GM21723 (cell line): ENCODE measurements around the gene ADAMTS10.
"Not testable (repeated sequence)": the region's sequence is repeated elsewhere in the genome, so short reads cannot be mapped to it uniquely, and the experiment has no call there.

Experiments
- ATAC-seq: cut with Tn5 transposase; IDR thresholded peaks from one replicate; pipeline ENCODE4 v1.9.1; 2021; ENCODE audit warnings: mild to moderate bottlenecking, moderate library complexity; ENCODE audit not compliant: unreplicated experiment

Gene ADAMTS10

GRCh38 chr19:8610041-8610935 lies at the start of gene ADAMTS10:
TSS of gene ADAMTS10 (minus strand) at chr19:8610715. CDS start at chr19:8605710, 5,005 bp downstream.
- no peak for ATAC-seq

DNA sequence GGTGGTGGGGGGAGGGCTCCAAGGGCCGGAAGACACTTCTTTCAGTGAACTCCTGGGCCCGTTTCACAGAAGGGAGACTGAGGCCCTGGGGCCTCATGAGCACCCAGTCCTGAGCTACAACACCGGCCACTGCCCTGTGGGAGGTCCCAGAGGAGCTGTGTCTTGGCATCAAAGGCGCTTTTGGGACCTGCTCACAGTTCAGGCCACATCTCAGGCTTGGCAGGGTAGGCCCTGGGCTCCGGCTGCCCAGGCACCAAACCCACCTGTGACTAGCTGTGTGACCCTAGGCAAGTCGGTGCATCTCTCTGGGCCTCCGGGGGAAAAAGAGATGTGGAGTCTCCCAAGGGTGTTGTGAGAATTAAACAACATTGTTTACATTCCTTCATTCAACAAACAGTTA lies 49.4 kb upstream of the ADAMTS10 start:
- ATAC-seq: no peak

GRCh38 chr19:8657869-8658268 lies 47.4 kb upstream of the ADAMTS10 start:
- no peak for ATAC-seq

DNA sequence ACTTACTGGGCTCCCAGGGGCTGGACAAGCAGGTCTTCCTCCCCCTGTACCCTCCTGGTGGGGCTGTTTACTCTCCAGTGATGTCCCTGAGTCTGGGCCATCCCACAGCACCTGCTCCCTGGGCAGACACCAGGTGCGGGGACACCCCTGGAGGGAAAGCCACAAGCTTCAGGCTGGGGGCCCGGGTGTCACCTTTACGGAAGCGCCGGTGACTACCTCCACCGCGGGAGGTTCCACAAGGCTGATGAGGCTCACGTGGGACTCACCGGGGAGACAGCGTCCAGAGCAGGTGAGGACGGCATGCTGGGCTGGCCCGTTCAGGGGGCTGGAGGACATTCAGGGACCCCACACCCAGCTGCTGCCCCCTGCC lies 44.8 kb upstream of the ADAMTS10 start:
- no peak for ATAC-seq

GRCh38 chr19:8654591-8655339 lies 44.2 kb upstream of the ADAMTS10 start:
- no peak for ATAC-seq

- no peak for ATAC-seq
Measured at GRCh38 chr19:8648240-8648639, 37.7 kb upstream of the ADAMTS10 start.

DNA sequence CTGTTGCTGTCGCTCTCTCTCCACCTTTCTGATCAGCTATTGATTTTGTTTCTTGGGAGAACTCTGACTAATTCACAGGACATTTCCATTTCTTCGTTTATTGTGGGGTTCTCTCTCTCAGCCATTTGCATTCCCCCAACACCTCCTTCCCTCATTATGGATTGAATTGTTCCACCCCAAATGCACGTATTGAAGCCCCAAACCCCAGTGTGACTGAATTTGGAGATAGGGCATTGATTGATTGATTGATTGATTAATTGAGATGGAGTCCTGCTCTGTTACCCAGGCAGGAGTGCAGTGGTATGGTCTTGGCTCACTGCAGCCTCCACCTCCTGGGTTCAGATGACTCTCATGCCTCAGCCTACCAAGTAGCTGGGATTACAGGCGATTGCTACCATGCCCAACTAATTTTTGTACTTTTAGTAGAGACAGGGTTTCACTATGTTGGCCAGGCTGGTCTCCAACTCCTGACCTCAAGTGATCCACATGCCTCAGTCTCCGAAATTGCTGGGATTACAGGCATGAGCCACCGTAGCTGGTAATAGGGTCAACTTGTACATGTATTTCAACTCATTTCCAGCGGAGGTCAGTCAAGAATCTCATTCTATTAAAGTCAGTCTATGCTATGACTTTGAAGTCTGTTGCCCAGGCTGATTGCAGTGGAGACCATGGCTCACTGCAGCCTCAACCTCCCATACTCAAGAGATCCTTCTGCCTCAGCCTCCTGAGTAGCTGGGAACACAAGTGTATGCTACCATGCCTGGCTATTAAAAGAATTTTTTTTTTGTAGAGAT lies 33.5 kb upstream of the ADAMTS10 start:
- no peak for ATAC-seq

- ATAC-seq: no peak
Measured at GRCh38 chr19:8642561-8642960, 32.0 kb upstream of the ADAMTS10 start.

GRCh38 chr19:8641908-8642547 lies 31.5 kb upstream of the ADAMTS10 start:
- ATAC-seq: no peak

GRCh38 chr19:8641221-8641907 lies 30.8 kb upstream of the ADAMTS10 start:
- no peak for ATAC-seq

DNA sequence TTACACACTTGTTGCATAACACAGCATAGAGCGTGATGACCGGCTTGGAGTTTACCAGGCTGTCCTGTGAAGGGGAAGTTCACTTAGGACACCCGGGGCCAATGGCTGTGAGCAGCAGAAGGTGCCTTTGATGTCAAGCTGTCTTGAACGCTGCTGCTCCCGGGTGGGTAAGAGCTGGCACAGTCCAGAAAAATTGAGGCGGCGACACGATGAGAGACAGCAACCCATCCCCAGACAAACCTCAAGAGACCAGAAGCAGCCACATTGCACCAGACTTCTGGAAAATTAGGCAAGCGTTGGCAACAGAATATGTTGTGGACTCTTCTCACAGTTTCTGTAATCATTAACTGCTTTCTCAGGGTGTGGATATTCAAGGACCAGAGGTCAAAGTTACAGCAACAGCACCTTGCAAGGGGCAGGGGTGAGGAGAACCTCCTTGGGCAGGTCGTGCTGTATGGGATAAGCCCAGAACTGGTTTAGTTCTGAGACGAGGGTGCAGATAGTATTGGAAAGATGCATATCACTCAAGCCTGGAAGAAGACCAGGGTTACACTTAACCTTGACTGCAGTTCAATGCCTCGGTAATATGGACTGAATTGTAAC lies 30.0 kb upstream of the ADAMTS10 start:
- no peak for ATAC-seq

DNA sequence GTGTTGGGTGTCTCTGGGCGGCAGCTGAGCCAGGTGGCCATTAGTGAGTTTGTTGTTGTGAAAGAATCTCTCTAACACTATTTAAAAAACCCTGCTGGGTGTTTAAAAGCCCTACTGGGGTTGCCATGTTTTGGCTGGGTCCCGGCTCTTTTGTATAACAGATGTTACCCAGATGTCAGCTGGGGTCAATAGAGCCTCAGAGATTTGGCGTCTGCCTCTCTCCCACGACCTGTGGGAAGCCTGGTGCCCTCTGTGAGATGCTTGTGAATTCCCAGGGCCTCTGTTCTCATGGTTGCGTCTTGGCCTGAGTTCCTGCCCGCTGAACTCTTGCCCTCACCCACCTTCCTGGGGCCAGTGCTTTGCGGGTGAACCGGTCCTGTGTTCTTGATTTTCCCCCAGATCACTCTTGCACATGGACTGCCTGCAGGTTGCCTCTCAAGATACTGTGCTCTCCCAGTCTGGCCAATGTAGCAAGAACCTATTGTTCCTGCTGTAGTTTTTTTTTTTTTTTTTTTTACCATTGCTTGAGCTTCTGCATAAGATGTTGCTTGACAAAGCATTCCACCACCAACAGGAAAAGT lies 29.4 kb upstream of the ADAMTS10 start:
- no peak for ATAC-seq

- ATAC-seq: no peak
Measured at GRCh38 chr19:8638078-8638619, 27.6 kb upstream of the ADAMTS10 start.

DNA sequence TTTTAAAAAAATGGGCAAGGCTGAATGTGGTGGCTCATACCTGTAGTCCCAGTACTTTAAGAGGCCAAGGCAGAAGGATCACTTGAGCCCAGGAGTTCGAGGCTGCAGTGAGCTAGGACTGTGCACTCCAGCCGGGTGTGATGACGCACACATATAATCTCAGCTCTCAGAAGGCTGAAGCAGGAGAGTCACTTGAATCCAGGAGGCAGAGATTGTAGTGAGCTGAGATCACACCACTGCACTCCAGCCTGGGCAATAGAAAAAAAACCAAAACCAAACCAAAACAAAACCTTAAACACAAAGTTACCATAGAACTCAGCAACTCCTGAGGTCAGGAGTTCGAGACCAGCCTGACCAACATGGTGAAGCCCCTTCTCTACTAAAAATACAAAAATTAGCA lies 26.6 kb upstream of the ADAMTS10 start:
- ATAC-seq: not testable (repeated sequence)

- ATAC-seq: no peak
Measured at GRCh38 chr19:8635422-8635821, 24.9 kb upstream of the ADAMTS10 start.

GRCh38 chr19:8631425-8631819 lies 20.9 kb upstream of the ADAMTS10 start:
- no peak for ATAC-seq

- no peak for ATAC-seq
Measured at GRCh38 chr19:8630796-8631424, 20.4 kb upstream of the ADAMTS10 start.

DNA sequence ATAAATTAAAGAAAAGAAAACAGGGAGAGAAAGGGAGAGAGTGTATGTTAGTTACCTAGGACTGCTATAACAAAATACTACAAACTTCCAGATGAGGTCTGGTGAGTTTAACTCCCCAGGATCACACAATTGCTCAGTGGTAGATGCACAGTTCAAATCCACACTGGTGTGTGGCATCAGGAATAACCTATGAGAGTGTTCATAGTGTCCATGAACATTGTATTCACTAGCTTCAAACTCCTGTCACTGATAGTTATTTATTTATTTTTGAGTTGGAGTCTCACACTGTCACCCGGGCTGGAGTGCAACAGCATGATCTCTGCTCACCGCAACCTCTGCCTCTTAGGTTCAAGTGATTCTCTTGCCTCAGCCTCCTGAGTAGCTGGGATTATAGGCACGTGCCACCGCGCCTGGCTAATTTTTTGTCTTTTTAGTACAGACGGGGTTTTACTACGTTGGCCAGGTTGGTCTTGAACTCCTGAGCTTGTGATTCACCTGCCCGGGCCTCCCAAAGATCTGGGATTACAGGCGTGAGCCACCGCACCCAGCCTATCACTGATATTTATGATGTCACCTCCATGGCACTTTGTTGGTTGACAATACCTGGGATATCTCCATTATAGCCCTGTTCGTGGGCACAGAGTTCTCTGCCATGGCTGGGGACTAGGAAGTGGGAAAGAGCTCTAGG lies 19.6 kb upstream of the ADAMTS10 start, which contains the start of gene NFILZ:
Gene NFILZ (plus strand): TSS at position 638 of the 688 bp plus-strand sequence. CDS start 46,133 bp downstream, outside the sequence.
- ATAC-seq: no peak
